Suprapubic skin (tissue), 4 donors: Measurements from ENCODE around the gene CTNNA1. TPM values are rescaled to one million over a fixed set of nuclear protein-coding genes. Genes with fewer than 3 reads are reported as not detected.

Experiments used
- DNase-seq, 2 donors: peaks; one replicate each; pipeline ENCODE4 v3.0.0-alpha.2; 2019; ENCODE audit warnings: low spot score in 2 of 2
- H3K27ac ChIP-seq: fragments of 200-600 bp; sonication (generic); one replicate; pipeline ENCODE4 v1.5.1; 2019
- H3K27me3 ChIP-seq: fragments of 200-600 bp; sonication (generic); one replicate; pipeline ENCODE4 v1.5.1; 2019
- H3K36me3 ChIP-seq: fragments of 200-600 bp; sonication (generic); one replicate; pipeline ENCODE4 v1.5.1; 2019
- H3K4me1 ChIP-seq: fragments of 200-600 bp; sonication (generic); one replicate; pipeline ENCODE4 v1.5.1; 2019
- H3K4me3 ChIP-seq: fragments of 200-600 bp; sonication (generic); one replicate; pipeline ENCODE4 v1.5.1; 2019; ENCODE audit warnings: mild to moderate bottlenecking
- H3K9me3 ChIP-seq: fragments of 200-600 bp; sonication (generic); one replicate; pipeline ENCODE4 v1.5.1; 2019
- EP300 ChIP-seq: sonication (generic); formaldehyde crosslinking; IDR thresholded peaks from one replicate; pipeline ENCODE4 v1.6.1; 2017; ENCODE audit warnings: antibody characterized with exemption
- POLR2A ChIP-seq, 2 donors: fragments of 450-650 bp; IDR thresholded peaks; one replicate each; pipeline ENCODE4 v1.6.1; 2017; ENCODE audit warnings: antibody characterized with exemption in 2 of 2, mild to moderate bottlenecking in 2 of 2, moderate library complexity in 2 of 2
- POLR2AphosphoS5 ChIP-seq, 3 donors: sonication (generic); formaldehyde crosslinking; IDR thresholded peaks; one replicate each; pipeline ENCODE4 v1.6.1; 2017; ENCODE audit warnings: antibody characterized with exemption in 3 of 3
- WGBS: methylation state at CpG from one replicate; pipeline ENCODE4 v1.1.5; 2018; 5-methylcytosine and 5-hydroxymethylcytosine counted together
- total RNA-seq, 4 donors: library from RNA; depleted of rRNA; stranded (reverse); fragments of >200 nt; gene quantifications; one replicate each; pipeline ENCODE4 v1.1.0, GENCODE V29; 2016
- TF ChIP-seq, protein P1 (sequence below), 2 donors: fragments of 200-600 bp in 1 of 2; fragments of 450-650 bp in 1 of 2; sonication (generic) in 1 of 2; IDR thresholded peaks; one replicate each; pipeline ENCODE4 v1.5.1; 2016 to 2019; ENCODE audit warnings: antibody characterized with exemption in 2 of 2, mild to moderate bottlenecking in 1 of 2, moderate library complexity in 1 of 2

CTNNA1 gene
- total RNA-seq, 4 donors from 2014 or later = 260 to 332 (median 279) TPM

DNA sequence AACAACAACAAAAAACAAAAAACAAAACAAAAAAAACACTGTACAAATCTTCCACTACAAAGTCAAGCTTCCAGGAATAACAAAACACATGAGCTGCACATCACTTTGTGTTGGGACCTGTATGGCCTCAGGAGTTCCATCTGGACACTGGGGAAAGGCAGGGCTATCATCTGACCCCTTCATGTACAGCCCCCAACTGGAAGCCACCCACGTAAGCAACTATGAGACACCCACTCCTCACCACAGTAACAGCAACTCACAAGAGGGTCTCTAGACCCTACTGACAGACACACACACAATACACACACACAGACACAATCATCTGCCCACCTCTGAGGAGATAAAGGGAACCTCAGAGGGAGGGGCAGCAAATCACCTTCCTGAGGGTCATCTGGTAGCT is 203.6 kb downstream of the CTNNA1 start:
- TF ChIP-seq, protein P1, sequence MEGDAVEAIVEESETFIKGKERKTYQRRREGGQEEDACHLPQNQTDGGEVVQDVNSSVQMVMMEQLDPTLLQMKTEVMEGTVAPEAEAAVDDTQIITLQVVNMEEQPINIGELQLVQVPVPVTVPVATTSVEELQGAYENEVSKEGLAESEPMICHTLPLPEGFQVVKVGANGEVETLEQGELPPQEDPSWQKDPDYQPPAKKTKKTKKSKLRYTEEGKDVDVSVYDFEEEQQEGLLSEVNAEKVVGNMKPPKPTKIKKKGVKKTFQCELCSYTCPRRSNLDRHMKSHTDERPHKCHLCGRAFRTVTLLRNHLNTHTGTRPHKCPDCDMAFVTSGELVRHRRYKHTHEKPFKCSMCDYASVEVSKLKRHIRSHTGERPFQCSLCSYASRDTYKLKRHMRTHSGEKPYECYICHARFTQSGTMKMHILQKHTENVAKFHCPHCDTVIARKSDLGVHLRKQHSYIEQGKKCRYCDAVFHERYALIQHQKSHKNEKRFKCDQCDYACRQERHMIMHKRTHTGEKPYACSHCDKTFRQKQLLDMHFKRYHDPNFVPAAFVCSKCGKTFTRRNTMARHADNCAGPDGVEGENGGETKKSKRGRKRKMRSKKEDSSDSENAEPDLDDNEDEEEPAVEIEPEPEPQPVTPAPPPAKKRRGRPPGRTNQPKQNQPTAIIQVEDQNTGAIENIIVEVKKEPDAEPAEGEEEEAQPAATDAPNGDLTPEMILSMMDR (IDR thresholded peaks at IDR 0.05) = no peak
- TF ChIP-seq POLR2A (IDR thresholded peaks at IDR 0.05) = no peak
- TF ChIP-seq POLR2AphosphoS5 (IDR thresholded peaks at IDR 0.05) = no peak
- no peak for TF ChIP-seq EP300
- no peak overlapping the region for H3K4me3 ChIP-seq
- no peak overlapping the region for H3K27ac ChIP-seq
- H3K36me3 ChIP-seq = no peaks in the 10 kb centered on the region
- H3K27me3 ChIP-seq = no peaks in the 10 kb centered on the region
- WGBS = 89% methylated on average over 1 of the region's 1 CpG
- H3K9me3 ChIP-seq = no peaks in the 10 kb centered on the region
- H3K4me1 ChIP-seq = peaks cover 44% of the 10 kb centered on the region
- no peak for DNase-seq

DNA sequence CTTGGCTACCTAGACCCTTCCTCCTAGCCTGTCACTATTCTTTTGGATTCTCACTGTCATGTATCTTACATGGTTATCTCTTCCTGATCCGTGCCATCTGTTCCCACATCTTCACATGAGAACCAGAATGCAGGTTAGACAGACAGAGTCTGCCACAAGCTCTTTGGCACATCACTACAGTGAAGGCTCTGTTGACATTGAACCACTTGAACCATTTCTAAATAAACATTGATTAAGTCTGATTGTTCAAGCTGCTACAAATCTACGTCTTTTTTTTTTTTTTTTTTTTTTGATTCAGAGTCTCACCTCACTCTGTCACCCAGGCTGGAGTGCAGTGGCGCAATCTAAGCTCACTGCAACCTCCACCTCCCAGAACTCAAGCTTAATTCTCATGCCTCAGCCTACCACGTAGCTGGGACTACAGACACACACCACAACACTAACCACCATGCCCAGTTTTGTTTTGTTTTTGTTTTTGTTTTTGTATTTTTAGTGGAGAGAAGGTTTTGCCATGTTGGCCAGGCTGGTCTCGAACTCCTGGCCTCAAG is 207.0 kb downstream of the CTNNA1 start:
- Histone ChIP-seq H3K27ac (no peak overlapping the region), H3K9me3 (no peaks in the 10 kb centered on the region), H3K4me3 (no peak overlapping the region), H3K36me3 (no peaks in the 10 kb centered on the region), H3K27me3 (no peaks in the 10 kb centered on the region), H3K4me1 (peaks cover 10% of the 10 kb centered on the region)
- 95% methylated on average over 5 of the region's 5 CpGs for WGBS
- TF ChIP-seq EP300 (no peak), POLR2AphosphoS5 (IDR thresholded peaks at IDR 0.05) (no peak), POLR2A (IDR thresholded peaks at IDR 0.05) (no peak)
- TF ChIP-seq, protein P1 (IDR thresholded peaks at IDR 0.05) = no peak
- DNase-seq = no peak

GRCh38 chr5:138961221-138961620 is 208.0 kb downstream of the CTNNA1 start:
- no peak overlapping the region for H3K27ac ChIP-seq
- no peaks in the 10 kb centered on the region for H3K36me3 ChIP-seq
- DNase-seq = no peak
- H3K27me3 ChIP-seq = no peaks in the 10 kb centered on the region
- no peak for TF ChIP-seq POLR2AphosphoS5 (IDR thresholded peaks at IDR 0.05)
- no peak for TF ChIP-seq EP300
- TF ChIP-seq POLR2A (IDR thresholded peaks at IDR 0.05) = no peak
- TF ChIP-seq, protein P1 (IDR thresholded peaks at IDR 0.05) = no peak
- H3K9me3 ChIP-seq = no peaks in the 10 kb centered on the region
- peaks cover 4% of the 10 kb centered on the region for H3K4me1 ChIP-seq
- 71% methylated on average over 1 of the region's 1 CpG for whole genome bisulfite sequencing
- H3K4me3 ChIP-seq = no peak overlapping the region

DNA sequence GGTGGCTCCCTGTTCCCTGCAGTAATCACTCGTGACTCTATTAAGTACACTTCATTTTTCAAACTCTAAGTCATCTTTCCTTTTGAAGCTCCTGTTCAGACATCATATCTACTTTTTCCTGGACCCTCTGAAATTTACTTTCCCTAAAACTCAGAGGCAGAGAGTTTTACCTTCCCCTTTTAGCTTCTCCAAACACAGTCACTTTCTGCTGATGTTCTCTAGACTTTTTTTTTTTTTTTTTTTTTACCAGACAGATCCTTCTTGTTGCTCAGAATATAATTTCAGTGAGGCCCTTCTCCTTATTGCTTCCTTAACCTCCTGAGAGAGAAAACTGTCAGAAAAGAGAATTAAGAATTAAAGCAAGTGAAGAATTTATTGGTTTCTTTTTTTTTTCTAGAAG is 208.5 kb downstream of the CTNNA1 start:
- 89% methylated on average over 1 of the region's 1 CpG for WGBS
- TF ChIP-seq POLR2A (IDR thresholded peaks at IDR 0.05) = no peak
- TF ChIP-seq EP300 = no peak
- TF ChIP-seq POLR2AphosphoS5 (IDR thresholded peaks at IDR 0.05) = no peak
- TF ChIP-seq, protein P1 (IDR thresholded peaks at IDR 0.05) = no peak

DNA sequence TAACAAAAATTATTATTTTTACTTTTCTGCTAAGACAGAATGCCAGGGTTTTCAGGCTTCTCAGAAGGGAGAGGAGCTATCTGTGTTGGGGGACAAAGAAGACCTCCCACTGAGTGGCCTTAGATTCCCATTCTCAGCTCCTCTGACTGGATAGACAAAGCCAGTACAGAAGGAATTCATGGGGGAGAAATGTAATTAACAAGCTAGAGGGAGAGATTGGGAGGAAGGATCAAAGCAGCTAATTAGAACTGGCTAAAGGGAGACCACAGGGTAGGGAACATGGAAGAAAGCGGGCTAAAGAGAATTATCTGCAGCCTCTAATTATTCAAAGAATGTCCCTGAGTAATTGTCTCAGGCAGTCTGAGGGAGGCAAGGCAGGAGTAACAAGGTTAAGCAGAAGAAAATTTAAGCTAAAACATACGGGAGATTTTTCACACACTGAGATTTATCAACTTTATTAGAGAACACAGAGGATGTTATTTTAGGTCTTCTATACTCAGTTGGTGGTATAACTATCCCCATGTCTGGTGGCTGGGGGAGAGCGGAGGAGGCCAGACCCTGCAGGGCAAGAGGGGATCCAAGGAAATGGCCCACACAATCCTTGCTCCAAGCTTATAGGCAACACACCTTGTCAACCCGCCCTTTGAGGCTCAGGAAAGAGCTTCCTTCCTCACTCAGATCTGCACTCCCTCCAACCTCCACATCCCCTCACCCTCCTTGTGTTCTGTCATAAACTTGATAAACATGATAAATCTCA is 209.6 kb downstream of the CTNNA1 start:
- 97% methylated on average over 4 of the region's 4 CpGs for WGBS
- H3K4me1 ChIP-seq = peaks cover 4% of the 10 kb centered on the region
- no peaks in the 10 kb centered on the region for H3K27me3 ChIP-seq
- no peak for DNase-seq
- no peak overlapping the region for H3K4me3 ChIP-seq
- H3K27ac ChIP-seq = no peak overlapping the region
- no peaks in the 10 kb centered on the region for H3K9me3 ChIP-seq
- no peaks in the 10 kb centered on the region for H3K36me3 ChIP-seq
- TF ChIP-seq, protein P1 (IDR thresholded peaks at IDR 0.05) = no peak
- no peak for TF ChIP-seq POLR2AphosphoS5 (IDR thresholded peaks at IDR 0.05)
- no peak for TF ChIP-seq POLR2A (IDR thresholded peaks at IDR 0.05)
- no peak for TF ChIP-seq EP300

More for the DNA sequence above, 208.5 kb downstream of the CTNNA1 start:
- H3K4me3 ChIP-seq = no peak overlapping the region
- no peaks in the 10 kb centered on the region for H3K27me3 ChIP-seq
- peaks cover 4% of the 10 kb centered on the region for H3K4me1 ChIP-seq
- H3K36me3 ChIP-seq = no peaks in the 10 kb centered on the region
- H3K27ac ChIP-seq = no peak overlapping the region
- DNase-seq = no peak
- no peaks in the 10 kb centered on the region for H3K9me3 ChIP-seq
